HepG2 (cell line): ENCODE results near the gene BCL6. TPM values are rescaled to one million over a fixed set of nuclear protein-coding genes. Genes with fewer than 3 reads are reported as not detected.

Experiments used
- ATAD3A ChIP-seq: sonication (generic); formaldehyde crosslinking; IDR thresholded peaks from 2 replicates; pipeline ENCODE4 v1.4.0; 2020; ENCODE audit warnings: missing genetic modification reagents
- ATF4 ChIP-seq, 2 experiments: fragments of 450-650 bp in 1 of 2; sonication (generic) in 1 of 2; formaldehyde crosslinking; IDR thresholded peaks; 2 replicates each; pipeline versions ENCODE4 v1.5.0 to v1.8.0; 2020 to 2022; ENCODE audit warnings: mild to moderate bottlenecking in 1 of 2, missing genetic modification reagents in 1 of 2
- EP300 ChIP-seq, 3 experiments: sonication (generic) in 1 of 3; formaldehyde crosslinking in 1 of 3; IDR thresholded peaks; 2 replicates each; pipeline versions ENCODE4 v1.5.1 to v1.6.1; 2011 to 2020; ENCODE audit warnings: low read depth in 2 of 3, low read length in 2 of 3, borderline replicate concordance in 1 of 3, improper control_type of control experiment in 1 of 3, mild to moderate bottlenecking in 1 of 3, missing genetic modification reagents in 1 of 3, moderate library complexity in 1 of 3
- ERF ChIP-seq: IDR thresholded peaks from 2 replicates; pipeline ENCODE4 v1.6.1; 2018; ENCODE audit warnings: missing biosample characterization, missing genetic modification reagents
- GABPB1 ChIP-seq: IDR thresholded peaks from 2 replicates; pipeline ENCODE4 v1.6.1; 2016; ENCODE audit warnings: mild to moderate bottlenecking, missing genetic modification reagents, moderate library complexity, missing compliant biosample characterization
- GPBP1L1 ChIP-seq: sonication (generic); formaldehyde crosslinking; IDR thresholded peaks from 2 replicates; pipeline ENCODE4 v1.5.0; 2020; ENCODE audit warnings: mild to moderate bottlenecking, missing genetic modification reagents
- HOXA9 ChIP-seq: sonication (generic); formaldehyde crosslinking; IDR thresholded peaks from 2 replicates; pipeline ENCODE4 v1.8.1; 2022; ENCODE audit warnings: missing genetic modification reagents, mild to moderate bottlenecking, moderate library complexity, borderline replicate concordance
- JUND ChIP-seq: sonication (generic); formaldehyde crosslinking; IDR thresholded peaks from 2 replicates; pipeline ENCODE4 v1.8.0; 2022; ENCODE audit warnings: mild to moderate bottlenecking, missing genetic modification reagents
- KDM6A ChIP-seq: IDR thresholded peaks from 2 replicates; pipeline ENCODE4 v1.6.1; 2016; ENCODE audit warnings: low read depth
- PHF8 ChIP-seq: sonication (generic); formaldehyde crosslinking; IDR thresholded peaks from 2 replicates; pipeline ENCODE4 v1.5.0; 2020; ENCODE audit warnings: missing genetic modification reagents
- PRDM10 ChIP-seq: sonication (generic); formaldehyde crosslinking; IDR thresholded peaks from 2 replicates; pipeline ENCODE4 v1.4.0; 2020; ENCODE audit warnings: low read depth, missing genetic modification reagents
- SALL1 ChIP-seq: sonication (generic); formaldehyde crosslinking; IDR thresholded peaks from 2 replicates; pipeline ENCODE4 v1.8.0; 2022; ENCODE audit warnings: mild to moderate bottlenecking, missing genetic modification reagents
- TCF7L2 ChIP-seq: IDR thresholded peaks from 2 replicates; pipeline ENCODE4 v1.6.1; 2011; ENCODE audit warnings: mild to moderate bottlenecking, low read depth, low read length, moderate library complexity
- TFDP1 ChIP-seq: IDR thresholded peaks from 2 replicates; pipeline ENCODE4 v1.6.1; 2016; ENCODE audit warnings: missing compliant biosample characterization, missing genetic modification reagents, borderline replicate concordance
- ZBTB38 ChIP-seq: sonication (generic); formaldehyde crosslinking; IDR thresholded peaks from 2 replicates; pipeline ENCODE4 v1.5.1; 2020; ENCODE audit warnings: mild to moderate bottlenecking, missing genetic modification reagents
- ZBTB8A ChIP-seq: sonication (generic); formaldehyde crosslinking; IDR thresholded peaks from 2 replicates; pipeline ENCODE4 v1.4.0; 2020; ENCODE audit warnings: mild to moderate bottlenecking, low read depth, missing genetic modification reagents, borderline replicate concordance
- ZFP36L1 ChIP-seq: sonication (generic); formaldehyde crosslinking; IDR thresholded peaks from 2 replicates; pipeline ENCODE4 v1.8.0; 2022; ENCODE audit warnings: mild to moderate bottlenecking, missing genetic modification reagents, moderate library complexity
- ZNF138 ChIP-seq: sonication (generic); formaldehyde crosslinking; IDR thresholded peaks from 2 replicates; pipeline ENCODE4 v1.5.0; 2020; ENCODE audit warnings: mild to moderate bottlenecking, low read depth, missing genetic modification reagents
- ZNF207 ChIP-seq: fragments of 450-650 bp; IDR thresholded peaks from 2 replicates; pipeline ENCODE4 v1.6.1; 2016; ENCODE audit warnings: antibody characterized with exemption, borderline replicate concordance
- ZNF331 ChIP-seq: sonication (generic); formaldehyde crosslinking; IDR thresholded peaks from 2 replicates; pipeline ENCODE4 v1.4.0; 2020; ENCODE audit warnings: missing genetic modification reagents
- ZNF607 ChIP-seq: sonication (generic); formaldehyde crosslinking; IDR thresholded peaks from 2 replicates; pipeline ENCODE4 v1.5.1; 2020; ENCODE audit warnings: missing genetic modification reagents, mild to moderate bottlenecking, borderline replicate concordance
- ZNF652 ChIP-seq: IDR thresholded peaks from 2 replicates; pipeline ENCODE4 v1.6.1; 2016; ENCODE audit warnings: low read depth, borderline replicate concordance
- ZNF891 ChIP-seq: sonication (generic); formaldehyde crosslinking; IDR thresholded peaks from 2 replicates; pipeline ENCODE4 v1.5.0; 2020; ENCODE audit warnings: mild to moderate bottlenecking, missing genetic modification reagents
- ZSCAN21 ChIP-seq: sonication (generic); formaldehyde crosslinking; IDR thresholded peaks from 2 replicates; pipeline ENCODE4 v1.8.0; 2022; ENCODE audit warnings: mild to moderate bottlenecking, missing genetic modification reagents, moderate library complexity, borderline replicate concordance
- polyA plus RNA-seq, 8 experiments: library from polyadenylated mRNA; depleted of rRNA in 3 of 8; stranded (reverse) in 7 of 8; unstranded in 1 of 8; fragments of >200 nt; fragmentation: Illumina TruSeq in 4 of 8; extraction: Trizol in 4 of 8; gene quantifications; 2 replicates each; pipeline versions ENCODE4 v1.2.1 to v1.2.3, GENCODE V29; 2011 to 2016; ENCODE audit warnings: low read depth in 4 of 8, missing spikeins in 1 of 8, mixed read lengths in 1 of 8; ENCODE audit not compliant: insufficient read depth in 1 of 8
- total RNA-seq, 5 experiments: library from RNA; depleted of rRNA; stranded (reverse); fragments of >200 nt; fragmentation: Illumina TruSeq; extraction: Trizol; gene quantifications; 2 replicates each; pipeline ENCODE4 v1.2.3, GENCODE V29; 2016; ENCODE audit warnings: low read depth in 1 of 5

The BCL6 gene
- total and polyA plus RNA-seq, 2 of the 13 experiments (the other 11 are each of a cell fraction or from before 2014, with no cell fraction given), result 21.2 to 53.7 TPM

- TF ChIP-seq GABPB1 (CRISPR knock-in tag), result 0 out of 2 replicates have a peak, but pooled peaks have one; percentile 17
- TF ChIP-seq PHF8 (CRISPR knock-in tag), result no peak
- no peak for TF ChIP-seq TCF7L2
- no peak for TF ChIP-seq GPBP1L1 (CRISPR knock-in tag)
- TF ChIP-seq PRDM10 (CRISPR knock-in tag), result peak; percentile 51; the same call in 1 of the 2 replicates
- no peak for TF ChIP-seq ZNF207
- TF ChIP-seq ATF4 (CRISPR knock-in tag; IDR thresholded peaks at IDR 0.05), result 0 out of 4 replicates have a peak, but pooled peaks of 1 of the 2 experiments have one; percentile 4
- TF ChIP-seq ZBTB8A (CRISPR knock-in tag), result no peak
- TF ChIP-seq ZNF891 (CRISPR knock-in tag), result no peak
- peak; percentile 21; the same call in 1 of the 2 replicates for TF ChIP-seq SALL1 (CRISPR knock-in tag)
- TF ChIP-seq ZFP36L1 (CRISPR knock-in tag), result no peak
- no peak for TF ChIP-seq KDM6A (CRISPR knock-in tag)
- peak; percentile 52; the same call in 1 of the 2 replicates for TF ChIP-seq JUND (CRISPR knock-in tag)
- no peak for TF ChIP-seq ATAD3A
- peak in 1 of 2 experiments; percentile 52; a peak in 1 of 4 replicates for TF ChIP-seq EP300 (IDR thresholded peaks at IDR 0.05; ENCODE audit: low read depth in 2 of 2, low read length in 2 of 2)
- TF ChIP-seq EP300 (CRISPR knock-in tag; IDR thresholded peaks at IDR 0.05; ENCODE audit: borderline replicate concordance), result peak; percentile 32; the same call in 1 of the 2 replicates
- TF ChIP-seq ZBTB38 (CRISPR knock-in tag), result peak; percentile 84
- no peak for TF ChIP-seq ERF
- no peak for TF ChIP-seq ZSCAN21
- TF ChIP-seq HOXA9 (CRISPR knock-in tag), result no peak
- no peak for TF ChIP-seq ZNF607 (CRISPR knock-in tag)
- TF ChIP-seq ZNF652 (CRISPR knock-in tag), result no peak
- no peak for TF ChIP-seq TFDP1
- TF ChIP-seq ZNF138 (CRISPR knock-in tag), result no peak
- no peak for TF ChIP-seq ZNF331 (CRISPR knock-in tag)
These were observed 8.8 kb downstream of the BCL6 start (continued) for GRCh38 chr3:187736418-187736871.
